ENCODE data around the gene KLRC4.
A peak's percentile ranks its signal among the peaks of the same experiment; 100 is the strongest.
"Not testable (repeated sequence)": the region's sequence is repeated elsewhere in the genome, so short reads cannot be mapped to it uniquely, and the experiment has no call there.

KLRC4 gene, protein sequence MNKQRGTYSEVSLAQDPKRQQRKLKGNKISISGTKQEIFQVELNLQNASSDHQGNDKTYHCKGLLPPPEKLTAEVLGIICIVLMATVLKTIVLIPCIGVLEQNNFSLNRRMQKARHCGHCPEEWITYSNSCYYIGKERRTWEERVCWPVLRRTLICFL

DNA sequence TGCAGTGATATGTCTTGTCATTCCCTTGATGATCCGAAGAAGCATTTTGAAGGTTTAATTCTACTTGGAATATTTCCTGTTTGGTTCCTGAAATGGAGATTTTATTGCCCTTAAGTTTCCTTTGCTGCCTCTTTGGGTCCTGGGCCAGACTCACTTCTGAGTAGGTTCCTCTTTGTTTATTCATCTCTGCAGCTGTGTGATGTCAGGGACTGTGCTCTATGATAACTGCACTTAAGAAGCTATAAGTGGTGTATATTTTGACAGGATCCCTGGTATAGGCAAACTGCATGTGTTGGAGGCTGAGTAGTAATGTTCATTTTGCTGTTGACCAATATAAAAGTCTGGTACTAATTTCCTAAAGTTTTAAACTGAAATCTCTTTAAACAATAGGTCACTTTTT lies at the start of gene KLRC4:
KLRC4 (minus strand) TSS at position 366 of the 400 bp plus-strand sequence; CDS start at position 184, 182 bp downstream.
- TF ChIP-seq, protein P1, sequence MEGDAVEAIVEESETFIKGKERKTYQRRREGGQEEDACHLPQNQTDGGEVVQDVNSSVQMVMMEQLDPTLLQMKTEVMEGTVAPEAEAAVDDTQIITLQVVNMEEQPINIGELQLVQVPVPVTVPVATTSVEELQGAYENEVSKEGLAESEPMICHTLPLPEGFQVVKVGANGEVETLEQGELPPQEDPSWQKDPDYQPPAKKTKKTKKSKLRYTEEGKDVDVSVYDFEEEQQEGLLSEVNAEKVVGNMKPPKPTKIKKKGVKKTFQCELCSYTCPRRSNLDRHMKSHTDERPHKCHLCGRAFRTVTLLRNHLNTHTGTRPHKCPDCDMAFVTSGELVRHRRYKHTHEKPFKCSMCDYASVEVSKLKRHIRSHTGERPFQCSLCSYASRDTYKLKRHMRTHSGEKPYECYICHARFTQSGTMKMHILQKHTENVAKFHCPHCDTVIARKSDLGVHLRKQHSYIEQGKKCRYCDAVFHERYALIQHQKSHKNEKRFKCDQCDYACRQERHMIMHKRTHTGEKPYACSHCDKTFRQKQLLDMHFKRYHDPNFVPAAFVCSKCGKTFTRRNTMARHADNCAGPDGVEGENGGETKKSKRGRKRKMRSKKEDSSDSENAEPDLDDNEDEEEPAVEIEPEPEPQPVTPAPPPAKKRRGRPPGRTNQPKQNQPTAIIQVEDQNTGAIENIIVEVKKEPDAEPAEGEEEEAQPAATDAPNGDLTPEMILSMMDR (IDR thresholded peaks at IDR 0.05; ENCODE audit: insufficient read depth, missing control alignments) = no peak
- DNase-seq (ENCODE audit: insufficient read length, low spot score) (no peak), FAIRE-seq (no peak)

DNA sequence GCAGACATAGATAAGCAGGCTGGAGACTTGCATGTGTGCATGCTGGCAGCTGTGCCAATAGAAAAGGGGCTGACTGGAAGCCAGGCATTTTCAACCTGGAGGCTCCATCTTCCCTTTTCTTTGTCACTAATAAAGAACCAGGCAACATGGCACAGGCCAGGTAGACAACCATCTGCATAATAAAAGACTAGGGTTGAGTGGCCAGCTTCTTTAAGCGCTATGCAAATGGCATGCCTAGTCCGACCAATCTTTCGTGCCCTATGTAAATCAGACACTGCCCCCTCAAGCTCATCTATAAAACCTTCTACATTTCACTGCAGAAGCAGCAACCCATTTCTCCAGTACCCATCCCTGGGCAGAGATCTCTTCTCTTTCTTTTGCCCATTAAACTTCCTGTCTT lies 48.2 kb upstream of the KLRC4 start:
- DNase-seq (ENCODE audit: insufficient read length, low spot score) (no peak), FAIRE-seq (no peak)
- TF ChIP-seq, protein P1 (IDR thresholded peaks at IDR 0.05; ENCODE audit: insufficient read depth, missing control alignments) = no peak

DNA sequence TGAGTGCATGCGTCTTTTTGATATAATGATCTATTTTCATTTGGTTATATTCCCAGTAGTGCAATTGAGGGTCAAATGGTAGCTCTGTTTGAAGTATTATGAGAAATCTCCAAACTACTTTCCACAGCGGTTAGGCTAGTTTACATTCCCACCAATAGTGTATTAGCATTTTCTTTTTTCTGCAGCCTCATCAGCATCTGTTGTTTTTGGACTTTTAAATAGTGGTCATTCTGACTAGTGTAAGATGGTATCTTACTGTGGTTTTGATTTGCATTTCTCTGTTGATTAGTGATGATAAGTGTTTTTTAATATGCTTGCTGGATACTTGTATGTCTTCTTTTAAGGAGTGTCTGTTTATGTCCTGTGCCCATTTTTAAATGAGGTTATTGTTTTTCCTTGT lies 47.3 kb upstream of the KLRC4 start:
- FAIRE-seq = no peak
- DNase-seq (ENCODE audit: insufficient read length, low spot score) = no peak
- TF ChIP-seq, protein P1 (IDR thresholded peaks at IDR 0.05; ENCODE audit: insufficient read depth, missing control alignments) = no peak

DNA sequence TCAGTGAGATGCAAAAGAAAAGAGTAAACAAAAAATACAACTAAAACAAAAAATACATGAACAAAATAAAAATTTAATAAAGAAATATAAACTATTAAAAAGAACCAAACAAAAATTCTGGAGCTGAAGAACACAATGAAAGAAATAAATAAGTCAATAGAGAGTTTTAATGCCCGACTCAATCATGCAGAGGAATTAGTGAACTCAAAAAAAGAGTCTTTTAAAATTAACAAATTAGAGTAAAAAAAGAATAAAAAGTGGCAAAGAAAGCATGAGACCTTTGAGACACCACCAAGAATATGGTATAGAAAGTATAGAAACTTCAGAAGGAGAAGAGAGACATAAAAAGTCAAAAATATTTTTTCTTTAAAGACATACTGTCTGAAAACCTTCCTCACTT lies 46.2 kb upstream of the KLRC4 start:
- no peak for FAIRE-seq
- no peak for DNase-seq (ENCODE audit: insufficient read length, low spot score)
- TF ChIP-seq, protein P1 (IDR thresholded peaks at IDR 0.05; ENCODE audit: insufficient read depth, missing control alignments) = no peak

DNA sequence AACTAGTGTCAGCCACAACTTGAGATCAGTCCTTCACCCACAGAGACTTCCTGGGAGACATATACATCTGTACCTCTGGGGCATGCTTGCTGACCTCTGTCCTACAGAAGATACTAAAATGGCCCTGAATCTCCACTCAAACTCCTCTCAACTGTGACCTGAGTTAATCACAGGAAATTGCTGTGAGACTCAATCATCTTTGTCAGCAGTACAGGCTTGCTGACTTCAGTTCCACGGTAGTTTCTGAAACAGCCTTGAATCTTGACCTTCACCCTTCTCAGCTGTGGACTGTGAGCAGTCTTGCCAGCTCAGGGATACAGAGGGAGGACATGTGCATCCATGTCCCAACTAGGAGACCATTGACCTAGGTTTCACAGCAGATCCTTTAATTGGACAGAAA lies 45.0 kb upstream of the KLRC4 start:
- TF ChIP-seq, protein P1 (IDR thresholded peaks at IDR 0.05; ENCODE audit: insufficient read depth, missing control alignments) = no peak
- FAIRE-seq = no peak
- DNase-seq (ENCODE audit: insufficient read length, low spot score) = no peak

DNA sequence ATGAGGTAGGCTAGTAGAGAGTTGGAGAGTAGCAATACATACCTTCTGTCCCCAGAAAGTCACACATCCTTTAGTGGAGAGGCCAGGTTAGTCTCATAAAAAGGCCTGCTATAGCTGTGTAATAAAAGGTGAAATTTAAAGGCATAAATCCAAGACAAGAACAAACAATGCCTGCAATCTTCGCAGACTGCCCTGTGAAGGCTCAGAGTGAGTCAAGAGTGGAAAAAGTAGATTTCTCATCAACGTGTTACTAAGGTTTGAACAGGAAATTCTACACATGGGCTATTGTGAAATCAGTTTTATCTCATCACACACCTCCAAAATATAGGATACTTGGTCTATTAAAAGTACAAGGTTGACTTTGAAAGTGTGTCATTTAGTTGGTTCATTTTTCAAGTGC lies 43.6 kb upstream of the KLRC4 start, which contains the start of gene KLRC1:
KLRC1 (minus strand) TSS at position 222 of the 400 bp plus-strand sequence. CDS start 2,221 bp downstream, outside the sequence.
- TF ChIP-seq, protein P1 (IDR thresholded peaks at IDR 0.05; ENCODE audit: insufficient read depth, missing control alignments) = no peak
- FAIRE-seq = no peak
- no peak for DNase-seq (ENCODE audit: insufficient read length, low spot score)

DNA sequence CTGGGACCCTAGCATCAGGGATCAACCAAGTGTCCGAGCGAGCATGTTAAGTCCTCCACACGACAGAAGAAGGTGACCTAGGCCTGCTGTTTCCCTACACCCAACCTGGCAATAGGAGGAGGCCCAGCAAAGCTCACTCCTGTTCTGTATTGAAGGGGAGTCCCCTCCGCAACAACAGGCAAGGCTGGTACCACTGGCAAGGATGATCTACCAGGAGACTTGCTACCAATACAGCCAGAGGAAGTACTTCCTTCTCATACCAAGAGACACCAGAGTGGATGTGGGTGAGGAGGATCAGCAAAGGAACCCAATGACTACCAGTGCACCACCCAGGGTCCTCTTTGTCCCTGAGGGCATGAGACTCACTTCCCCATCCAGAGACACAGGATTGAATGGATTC lies 38.7 kb upstream of the KLRC4 start:
- DNase-seq (ENCODE audit: insufficient read length, low spot score) (no peak), FAIRE-seq (no peak)
- TF ChIP-seq, protein P1 (IDR thresholded peaks at IDR 0.05; ENCODE audit: insufficient read depth, missing control alignments) = no peak

DNA sequence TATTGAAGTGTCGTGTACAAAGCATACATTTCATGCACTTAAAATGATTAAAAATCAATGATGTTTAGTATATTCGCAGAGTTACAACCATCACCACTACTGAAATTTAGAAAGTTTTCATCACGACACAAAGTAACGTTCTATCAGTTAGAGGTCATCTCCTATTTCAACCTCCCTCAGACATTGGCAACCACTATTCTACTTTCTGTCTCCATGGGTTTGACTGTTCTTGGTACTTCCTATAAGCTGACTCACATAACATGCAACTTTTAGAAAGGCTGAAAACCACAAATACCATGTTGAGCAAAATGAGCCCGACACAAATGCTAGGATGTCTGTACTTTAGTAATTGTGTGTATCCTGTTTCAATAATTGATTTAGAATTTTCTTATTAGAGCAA lies 36.5 kb upstream of the KLRC4 start:
- FAIRE-seq = peak; percentile 95
- not testable (repeated sequence) for DNase-seq (ENCODE audit: insufficient read length, low spot score)

DNA sequence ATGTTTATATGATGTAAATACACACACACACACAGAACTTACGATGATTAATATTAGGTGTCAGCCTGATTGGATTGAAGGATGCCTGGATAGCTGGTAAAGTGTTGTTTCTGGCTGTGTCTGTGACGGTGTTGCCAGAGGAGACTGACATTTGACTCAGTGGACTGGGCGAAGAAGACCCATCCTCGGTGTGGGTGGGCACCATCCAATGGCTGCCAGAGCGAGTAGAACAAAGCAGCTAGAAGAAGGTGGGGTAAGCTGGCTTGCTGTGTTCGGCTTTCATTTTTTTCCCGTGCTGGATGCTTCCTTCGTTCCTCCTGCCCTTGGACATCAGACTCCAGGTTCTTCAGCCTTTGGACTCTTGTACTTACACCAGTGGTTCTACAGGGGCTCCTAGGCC lies 31.6 kb upstream of the KLRC4 start:
- FAIRE-seq; DNase-seq (ENCODE audit: insufficient read length, low spot score): not testable (repeated sequence)

DNA sequence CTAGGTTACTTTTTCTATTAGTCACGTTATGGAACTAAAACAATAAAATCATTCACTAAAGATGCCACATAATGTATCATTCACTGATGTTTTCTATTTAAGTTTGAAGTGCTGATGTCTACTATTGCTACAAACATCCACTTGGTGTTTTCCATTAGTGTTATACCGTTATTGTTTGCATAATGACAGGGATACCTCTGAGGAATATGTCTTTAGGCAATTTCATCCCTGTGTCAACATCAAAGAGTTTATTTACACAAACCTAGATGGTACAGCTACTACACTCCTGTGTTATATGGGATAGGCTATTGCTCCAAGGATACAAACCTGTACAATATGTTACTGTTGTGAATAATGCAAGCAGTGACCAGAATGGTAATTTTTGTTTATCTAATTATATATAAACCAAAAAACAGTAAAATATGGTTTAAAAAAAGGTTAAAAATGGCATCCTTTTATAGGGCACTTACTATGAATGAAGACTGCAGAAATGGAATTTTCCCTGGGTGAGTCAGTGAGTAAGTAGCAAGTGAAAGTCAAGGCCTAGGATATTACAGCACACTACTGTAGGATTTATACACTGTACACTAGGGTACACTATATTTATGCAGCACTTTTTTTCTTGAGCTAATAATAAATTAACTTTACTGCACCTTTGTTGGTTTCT lies 30.2 kb upstream of the KLRC4 start:
- peak; percentile 93 for FAIRE-seq
- DNase-seq (ENCODE audit: insufficient read length, low spot score) = not testable (repeated sequence)

DNA sequence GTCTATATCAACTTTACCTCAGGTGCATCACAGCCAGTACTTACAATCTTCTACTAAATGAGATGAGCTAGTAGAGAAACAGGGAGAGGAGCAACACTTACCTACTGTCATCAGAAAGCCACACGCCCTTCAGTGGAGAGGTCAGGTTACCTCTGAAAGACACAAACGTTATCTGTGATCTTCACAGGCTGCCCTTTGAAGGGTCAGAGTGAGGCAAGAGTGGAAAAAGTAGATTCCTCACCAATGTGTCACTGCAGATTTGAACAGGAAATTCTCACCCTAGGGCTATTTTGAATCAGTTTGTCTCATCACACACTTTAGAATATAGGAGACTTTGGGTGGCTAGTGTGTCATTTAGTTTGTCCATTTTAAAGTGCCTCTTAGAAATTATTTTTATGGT lies 28.0 kb upstream of the KLRC4 start:
- peak; percentile 67 for FAIRE-seq
- not testable (repeated sequence) for DNase-seq (ENCODE audit: insufficient read length, low spot score)
